ENCODE results near the gene TOR2A.

TOR2A gene

GRCh38 chr9:127741831-127742434 is 6.8 kb upstream of the TOR2A start:
- DNase-seq = no peak

- no peak for DNase-seq
Measured at GRCh38 chr9:127739614-127740330, 4.7 kb upstream of the TOR2A start.

GRCh38 chr9:127738666-127739065 is 3.6 kb upstream of the TOR2A start:
- no peak for DNase-seq

DNA sequence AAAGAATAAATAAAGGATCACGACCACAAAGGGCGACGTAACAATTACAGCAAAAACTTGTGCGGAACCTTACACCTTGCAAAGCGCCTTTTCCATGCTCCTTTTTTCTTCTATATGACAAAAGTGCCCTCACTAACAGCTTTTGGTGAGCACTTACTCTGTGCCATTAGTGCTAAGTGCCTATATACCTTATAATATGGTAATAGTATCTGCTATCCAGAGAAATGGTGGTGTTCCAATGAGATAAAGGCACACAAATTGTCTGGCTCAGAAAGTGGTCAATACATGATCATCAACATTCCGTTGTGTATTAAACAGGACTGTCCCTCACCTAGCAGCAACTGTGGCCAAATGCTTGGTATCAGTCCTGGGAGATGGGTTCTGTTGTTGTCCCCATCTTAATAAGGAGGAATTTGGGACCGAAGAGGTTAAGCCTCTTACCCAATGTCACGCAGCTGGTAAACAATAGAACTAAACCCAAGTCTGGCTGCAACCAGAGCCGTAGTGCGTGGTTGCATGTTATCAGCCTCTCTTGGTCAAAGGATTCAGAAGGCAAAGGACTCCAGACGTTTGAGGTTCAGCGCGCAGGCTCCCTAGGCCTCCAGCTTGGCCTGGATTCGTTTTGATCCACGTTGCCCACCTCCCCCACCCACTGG is 564 bp upstream of the TOR2A start:
- DNase-seq = no peak

GRCh38 chr9:127734247-127734746 is 797 bp downstream of the TOR2A start:
- no peak for DNase-seq

DNA sequence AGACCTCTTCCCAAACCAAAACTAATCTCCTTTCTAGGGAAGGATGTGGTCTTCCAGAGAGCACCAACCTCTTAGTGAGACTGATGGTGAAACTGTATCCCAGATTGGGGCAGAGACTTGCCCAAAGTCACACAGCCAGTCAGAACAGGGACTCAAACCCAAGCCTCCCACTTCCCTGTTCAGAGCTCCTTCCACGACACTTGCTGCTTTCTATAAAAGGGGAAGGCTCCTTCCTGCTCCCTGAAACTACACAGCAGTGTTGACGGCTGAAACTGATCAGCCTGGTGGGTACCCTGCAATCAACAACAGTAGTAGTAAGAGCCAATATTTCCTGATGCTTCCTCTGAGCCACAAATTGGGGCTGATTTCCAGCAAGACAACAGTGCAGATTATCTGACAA is 1.5 kb downstream of the TOR2A start:
- no peak for DNase-seq

DNA sequence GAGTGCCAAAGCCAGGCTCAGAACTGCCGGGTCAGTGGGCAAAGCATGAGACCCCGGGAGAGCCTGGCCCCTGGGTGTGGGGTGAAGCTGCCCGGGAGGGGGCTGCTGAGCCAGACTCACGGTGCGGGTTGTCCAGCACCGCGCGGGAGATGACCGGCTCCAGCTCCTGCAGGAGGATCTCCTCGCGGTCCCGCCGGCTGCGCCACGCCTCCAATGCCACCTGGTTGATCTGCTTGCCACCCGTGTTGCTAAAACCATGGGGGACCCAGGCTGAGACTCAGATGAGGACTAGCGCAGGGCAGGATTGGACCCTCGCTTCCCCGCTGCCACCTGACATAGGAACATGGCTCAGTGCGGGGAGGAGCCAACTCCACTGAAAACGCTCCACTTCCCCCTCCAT is 2.6 kb downstream of the TOR2A start:
- no peak for DNase-seq

- no peak for DNase-seq
Measured at GRCh38 chr9:127731938-127732337, 3.2 kb downstream of the TOR2A start.

- no peak for DNase-seq
Measured at GRCh38 chr9:127730799-127731410, 4.2 kb downstream of the TOR2A start.

DNA sequence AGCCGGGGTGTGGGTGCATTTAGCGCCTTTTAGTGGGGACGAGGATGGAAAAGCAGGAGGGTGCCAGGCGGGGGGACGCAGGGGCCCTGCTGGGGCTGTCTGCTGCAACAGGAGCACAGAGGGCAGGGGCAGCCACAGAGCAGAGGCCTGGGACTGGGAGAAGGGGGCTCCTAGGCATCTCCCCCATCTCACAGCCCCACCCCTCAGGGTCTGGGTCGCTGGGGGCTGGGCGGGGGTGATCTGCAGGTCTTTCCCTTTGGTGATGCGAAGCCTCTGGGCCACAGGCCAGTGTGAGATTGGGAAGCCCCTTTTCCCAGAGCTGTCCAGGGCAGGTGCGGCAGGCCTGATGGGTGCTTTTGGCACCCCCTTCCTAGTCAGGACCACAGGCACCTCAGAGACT is 4.8 kb downstream of the TOR2A start:
- DNase-seq = no peak

- no peak for DNase-seq
Measured at GRCh38 chr9:127729522-127730256, 5.4 kb downstream of the TOR2A start.

DNA sequence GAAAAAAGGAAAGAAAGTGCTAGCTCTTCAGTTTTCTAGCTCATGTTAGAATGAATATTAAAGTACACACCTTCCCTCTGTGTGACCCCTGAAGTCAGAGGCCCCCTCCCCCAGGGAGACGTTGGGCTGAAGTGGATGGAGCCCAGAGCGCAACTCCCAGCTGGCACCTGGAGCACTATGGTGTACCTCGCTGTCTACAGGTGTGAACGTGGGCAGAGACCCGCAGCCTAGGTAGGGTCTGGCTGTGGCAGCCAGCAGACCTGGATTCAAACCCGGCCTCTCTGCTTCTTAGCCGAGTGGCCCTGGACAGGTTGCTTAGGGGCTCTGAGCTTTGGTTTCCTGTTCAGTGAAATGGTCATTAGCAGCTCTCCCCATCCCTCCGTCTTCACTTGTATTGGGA is 6.3 kb downstream of the TOR2A start:
- no peak for DNase-seq

DNA sequence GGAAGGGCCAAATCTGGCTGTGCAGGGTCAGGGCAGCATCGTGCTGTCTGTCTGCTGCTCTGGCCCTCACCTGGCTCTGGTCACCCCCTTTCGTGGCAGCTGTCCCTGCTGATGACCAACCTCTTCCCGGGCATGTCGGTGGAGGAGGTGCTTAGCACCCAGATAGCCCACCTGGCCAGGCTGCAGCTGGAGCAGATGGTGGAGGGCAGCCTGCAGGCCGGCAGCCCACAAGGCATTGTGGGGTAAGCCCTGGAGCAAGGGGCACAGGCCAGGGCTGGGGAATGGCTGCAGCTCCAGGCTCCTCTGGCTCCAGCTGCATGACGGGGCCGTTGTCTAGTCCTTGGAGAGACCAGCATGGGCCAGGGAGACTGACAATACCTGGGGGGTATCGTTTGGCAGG is 8.2 kb downstream of the TOR2A start:
- no peak for DNase-seq

DNA sequence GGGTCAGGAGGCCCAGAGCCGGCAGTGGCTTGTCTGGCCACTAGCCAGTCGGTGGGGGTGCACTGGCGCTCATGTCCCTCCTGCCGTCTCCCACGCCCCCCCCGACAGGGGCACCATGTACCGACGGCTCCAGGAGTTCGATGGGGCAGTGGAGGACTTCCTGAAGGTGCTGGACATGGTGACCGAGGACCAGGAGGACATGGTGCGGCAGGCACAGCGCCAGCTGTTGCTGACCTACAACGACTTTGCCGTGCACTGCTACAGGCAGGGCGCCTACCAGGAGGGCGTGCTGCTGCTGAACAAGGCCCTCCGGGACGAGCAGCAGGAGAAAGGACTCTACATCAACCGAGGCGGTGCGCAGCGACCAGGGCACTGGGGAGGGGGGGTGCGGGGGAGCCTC is 11.1 kb downstream of the TOR2A start:
- no peak for DNase-seq

- no peak for DNase-seq
Measured at GRCh38 chr9:127723444-127723843, 11.7 kb downstream of the TOR2A start.

GRCh38 chr9:127723013-127723412 is 12.1 kb downstream of the TOR2A start:
- DNase-seq = no peak

- DNase-seq = no peak
Measured at GRCh38 chr9:127722055-127722745, 12.9 kb downstream of the TOR2A start.

DNA sequence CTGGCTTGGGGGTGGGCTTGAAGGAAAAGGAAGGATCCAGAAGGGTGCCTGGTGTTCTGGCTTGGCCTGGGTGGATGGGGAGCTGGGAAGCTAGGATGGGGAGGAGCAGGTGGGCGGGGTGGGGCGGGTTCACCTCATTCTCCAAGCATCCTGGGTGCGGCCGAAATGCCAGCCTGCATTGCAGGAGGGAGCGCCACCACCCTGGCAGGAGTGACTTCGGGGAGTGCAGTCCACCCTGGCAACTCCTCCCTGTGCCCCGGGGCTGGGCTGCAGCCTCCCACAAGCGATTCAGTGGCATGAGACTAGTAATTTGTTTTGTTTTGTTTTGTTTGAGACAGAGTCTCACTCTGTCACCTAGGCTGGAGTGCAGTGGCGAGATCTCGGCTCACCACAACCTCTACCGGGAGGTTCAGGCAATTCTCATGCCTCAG is 13.7 kb downstream of the TOR2A start:
- DNase-seq = no peak

- no peak for DNase-seq
Measured at GRCh38 chr9:127720865-127721227, 14.2 kb downstream of the TOR2A start.

- DNase-seq = no peak
Measured at GRCh38 chr9:127720031-127720864, 14.8 kb downstream of the TOR2A start.

- no peak for DNase-seq
Measured at GRCh38 chr9:127717766-127718165, 17.3 kb downstream of the TOR2A start.

GRCh38 chr9:127716412-127716811 is 18.7 kb downstream of the TOR2A start:
- DNase-seq = no peak

Data from stimulated activated CD4-positive, alpha-beta T cell treated with anti-CD3 and anti-CD28 coated beads, Interleukin-4, amount 100 ng/mL, for 24 hours (primary cell).